CD14-positive monocyte (primary cell): ENCODE data around the gene SLC35G6. TPM values are rescaled to one million over a fixed set of nuclear protein-coding genes. Genes with fewer than 3 reads are reported as not detected.

Experiments
- DNase-seq, 3 donors: peaks; one replicate each; pipeline ENCODE4 v3.0.0-alpha.2; 2011 to 2022
- H2AFZ ChIP-seq: 2 replicates; pipeline ENCODE4 v1.6.0; 2012; ENCODE audit warnings: mild to moderate bottlenecking, low read depth, low read length, inconsistent platforms; ENCODE audit not compliant: insufficient read depth, poor library complexity, severe bottlenecking
- H3K27ac ChIP-seq, 2 donors: 1 replicate in 1 of 2; 2 replicates in 1 of 2; pipeline ENCODE4 v1.5.1; 2012 to 2013; ENCODE audit warnings: low read length in 2 of 2, control low read depth in 1 of 2, inconsistent platforms in 1 of 2, low read depth in 1 of 2, mild to moderate bottlenecking in 1 of 2
- H3K27me3 ChIP-seq, 2 donors: one replicate each; pipeline versions ENCODE4 v1.6.0 to v1.6.1; 2011 to 2013; ENCODE audit warnings: low read length in 2 of 2; ENCODE audit not compliant: control insufficient read depth in 2 of 2, insufficient read depth in 2 of 2
- H3K36me3 ChIP-seq, 2 donors: replicated peaks in 1 of 2; 1 replicate in 1 of 2; 2 replicates in 1 of 2; pipeline versions ENCODE4 v1.5.1 to v1.6.1; 2012 to 2013; ENCODE audit warnings: low read length in 2 of 2, control low read depth in 1 of 2, inconsistent platforms in 1 of 2, mild to moderate bottlenecking in 1 of 2; ENCODE audit not compliant: insufficient read depth in 2 of 2, control insufficient read depth in 1 of 2
- H3K4me1 ChIP-seq, 2 donors: 1 replicate in 1 of 2; 2 replicates in 1 of 2; pipeline versions ENCODE4 v1.5.1 to v1.6.1; 2012 to 2013; ENCODE audit warnings: low read length in 2 of 2, control low read depth in 1 of 2, inconsistent platforms in 1 of 2, mild to moderate bottlenecking in 1 of 2, moderate library complexity in 1 of 2; ENCODE audit not compliant: insufficient read depth in 2 of 2, control insufficient read depth in 1 of 2
- H3K4me2 ChIP-seq: replicated peaks from 2 replicates; pipeline ENCODE3; 2012; ENCODE audit warnings: low read length, moderate library complexity, mild to moderate bottlenecking; ENCODE audit not compliant: poor library complexity, severe bottlenecking; ENCODE audit errors: extremely low read depth
- H3K4me3 ChIP-seq, 3 experiments: fragments of 200-600 bp in 1 of 3; sonication (generic) in 1 of 3; replicated peaks in 1 of 3; 1 replicate in 2 of 3; 2 replicates in 1 of 3; pipeline ENCODE4 v1.5.1; 2011 to 2013; ENCODE audit warnings: low read length in 3 of 3, mild to moderate bottlenecking in 3 of 3, control low read depth in 2 of 3, low read depth in 2 of 3, inconsistent platforms in 1 of 3, moderate library complexity in 1 of 3
- H3K79me2 ChIP-seq: 2 replicates; pipeline ENCODE4 v1.6.0; 2012; ENCODE audit warnings: mild to moderate bottlenecking, control low read depth, inconsistent platforms, low read length, moderate library complexity; ENCODE audit not compliant: insufficient read depth
- H3K9ac ChIP-seq: 2 replicates; pipeline ENCODE4 v1.6.0; 2017; ENCODE audit warnings: low read length, mild to moderate bottlenecking; ENCODE audit not compliant: insufficient read depth, poor library complexity, severe bottlenecking
- H3K9me3 ChIP-seq, 2 donors: replicated peaks in 1 of 2; 1 replicate in 1 of 2; 2 replicates in 1 of 2; pipeline versions ENCODE4 v1.5.1 to v1.6.1; 2012 to 2013; ENCODE audit warnings: low read length in 2 of 2, control low read depth in 1 of 2; ENCODE audit not compliant: control insufficient read depth in 1 of 2, insufficient read depth in 1 of 2
- H4K20me1 ChIP-seq: 2 replicates; pipeline ENCODE4 v1.6.0; 2012; ENCODE audit warnings: mild to moderate bottlenecking, low read length, control low read depth, moderate library complexity; ENCODE audit not compliant: insufficient read depth
- H3K27ac Mint-ChIP-seq, 7 donors: one replicate each; pipeline ENCODE4 v1.8.0; 2020; ENCODE audit warnings: mild to moderate bottlenecking in 7 of 7, mixed read lengths in 7 of 7, moderate library complexity in 6 of 7, inconsistent platforms in 2 of 7
- H3K27me3 Mint-ChIP-seq, 3 donors: one replicate each; pipeline ENCODE4 v1.8.0; 2021 to 2022; ENCODE audit warnings: low read depth in 3 of 3, mild to moderate bottlenecking in 3 of 3, mixed read lengths in 3 of 3, moderate library complexity in 3 of 3, inconsistent platforms in 1 of 3
- H3K36me3 Mint-ChIP-seq, 2 donors: one replicate each; pipeline ENCODE4 v1.8.0; 2020; ENCODE audit warnings: mixed read lengths in 2 of 2, inconsistent platforms in 1 of 2, mild to moderate bottlenecking in 1 of 2
- H3K4me1 Mint-ChIP-seq: one replicate; pipeline ENCODE4 v1.8.0; 2020; ENCODE audit warnings: mild to moderate bottlenecking, mixed read lengths
- H3K4me3 Mint-ChIP-seq, 2 donors: one replicate each; pipeline ENCODE4 v1.8.0; 2020; ENCODE audit warnings: mild to moderate bottlenecking in 2 of 2, mixed read lengths in 2 of 2, moderate library complexity in 1 of 2
- H3K9me3 Mint-ChIP-seq, 7 donors: one replicate each; pipeline ENCODE4 v1.8.0; 2020 to 2022; ENCODE audit warnings: mixed read lengths in 7 of 7, mild to moderate bottlenecking in 6 of 7, moderate library complexity in 6 of 7, inconsistent platforms in 2 of 7
- CTCF ChIP-seq: fragments of 200-600 bp; IDR thresholded peaks from one replicate; pipeline ENCODE4 v1.8.0; 2022; ENCODE audit warnings: antibody characterized with exemption, mild to moderate bottlenecking
- WGBS: methylation state at CpG from one replicate; pipeline ENCODE4 v1.1.5; 2013; ENCODE audit warnings: missing lambda C conversion rate; ENCODE audit not compliant: insufficient coverage; 5-methylcytosine and 5-hydroxymethylcytosine counted together
- intact Hi-C, 2 donors: fragments of 100-400 bp; cut with micrococcal nuclease; formaldehyde crosslinking; loops; one replicate each; pipeline versions ENCODE4 v1.15.0 to v1.15.1; 2023
- polyA plus RNA-seq, 3 donors: library from polyadenylated mRNA; depleted of rRNA in 1 of 3; unstranded in 2 of 3; stranded (reverse) in 1 of 3; fragments of 300-500 nt in 2 of 3; fragments of >200 nt in 1 of 3; fragmentation: Illumina TruSeq in 2 of 3; gene quantifications; 1 replicate in 2 of 3; 2 replicates in 1 of 3; pipeline ENCODE4 v1.2.3, GENCODE V29; 2012 to 2021

The SLC35G6 gene
- polyA plus RNA-seq, 3 donors: not detected

- H3K79me2 ChIP-seq: peaks cover 8% of the 10 kb centered on the region
- 2% methylated on average over 46 of the region's 50 CpGs for WGBS
- H3K9me3 ChIP-seq: peaks cover 0 to 18% of the 10 kb centered on the region in 2 donors
- DNase-seq: no peak
- no peak within 1 kb of the TSS for H3K9ac ChIP-seq
- no peaks in the 10 kb centered on the region for H3K36me3 ChIP-seq
- H3K9me3 Mint-ChIP-seq: peaks cover 0 to 17% (median 8%) of the 10 kb centered on the region in 7 donors
- peaks cover 51 to 73% (median 64%) of the 10 kb centered on the region in 3 donors for H3K27me3 Mint-ChIP-seq
- peaks cover 29% of the 10 kb centered on the region for H4K20me1 ChIP-seq
- no peak for TF ChIP-seq CTCF
- H3K4me3 Mint-ChIP-seq: peak within 1 kb of the TSS; percentile 69 to 91
- H3K36me3 Mint-ChIP-seq: peaks cover 10 to 17% of the 10 kb centered on the region in 2 donors
- H3K4me3 ChIP-seq: peak within 1 kb of the TSS in 2 of 3 experiments; percentile 32 to 95
- peaks cover 52 to 58% of the 10 kb centered on the region in 2 donors for H3K4me1 ChIP-seq
- peaks cover 29 to 60% of the 10 kb centered on the region in 2 donors for H3K27me3 ChIP-seq
- H3K4me2 ChIP-seq: peak within 1 kb of the TSS; percentile 99
- H2AFZ ChIP-seq: peak within 1 kb of the TSS; percentile 75
- peaks cover 51% of the 10 kb centered on the region for H3K4me1 Mint-ChIP-seq
- intact Hi-C loops: loop anchor here (1.0 to 10.0 kb wide), 5 partner anchors 46 to 245 kb away; partner anchors contain the start of genes SENP3 (in 2 of the 2), MPDU1 (in 1 of the 2), TP53 (in 1 of the 2) and WRAP53 (in 1 of the 2)
- peak within 1 kb of the TSS in 2 of 7 donors; percentile 40 to 59 for H3K27ac Mint-ChIP-seq
- H3K27ac ChIP-seq: no peak within 1 kb of the TSS
Observed at GRCh38 chr17:7439462-7440112, 41.7 kb upstream of the SLC35G6 start, which contains the start of gene FGF11. TSS of gene FGF11 (plus strand) at chr17:7439512. CDS start at chr17:7439621, 109 bp downstream.

- 1% methylated on average over 33 of the region's 46 CpGs for WGBS
- intact Hi-C loops: no loop called here
- TF ChIP-seq CTCF: no peak
Observed at GRCh38 chr17:7440113-7440833, 41.0 kb upstream of the SLC35G6 start.

More at GRCh38 chr17:7440113-7440833, 41.0 kb upstream of the SLC35G6 start:
- Histone ChIP-seq H3K79me2 (peaks cover 8% of the 10 kb centered on the region), H3K9me3 (peaks cover 0 to 18% of the 10 kb centered on the region in 2 donors), H3K4me2 (peak overlapping the region; percentile 61), H3K4me1 (peaks cover 53 to 63% of the 10 kb centered on the region in 2 donors), H4K20me1 (peaks cover 29% of the 10 kb centered on the region), H2AFZ (no peak overlapping the region), H3K36me3 (no peaks in the 10 kb centered on the region), H3K9ac (no peak overlapping the region), H3K27me3 (peaks cover 29 to 67% of the 10 kb centered on the region in 2 donors), H3K4me3 (peak overlapping the region in 1 of 3 experiments; percentile 52), H3K27ac (no peak overlapping the region)
- H3K27me3 Mint-ChIP-seq: peaks cover 58 to 79% (median 70%) of the 10 kb centered on the region in 3 donors
- peaks cover 52% of the 10 kb centered on the region for H3K4me1 Mint-ChIP-seq
- H3K4me3 Mint-ChIP-seq: peak overlapping the region; percentile 66 to 84
- H3K36me3 Mint-ChIP-seq: peaks cover 10 to 17% of the 10 kb centered on the region in 2 donors
- H3K9me3 Mint-ChIP-seq: peaks cover 0 to 17% (median 9%) of the 10 kb centered on the region in 7 donors
- H3K27ac Mint-ChIP-seq: peak overlapping the region in 1 of 7 donors; percentile 40
- DNase-seq: peak; percentile 26 to 51 (median 31)
